ENCODE measurements around the gene TMUB1. TPM values are rescaled to one million over a fixed set of nuclear protein-coding genes. Genes with fewer than 3 reads are reported as not detected.

TMUB1 gene
- total RNA-seq, 1 experiment from 2014 or later: 60.9 TPM

DNA sequence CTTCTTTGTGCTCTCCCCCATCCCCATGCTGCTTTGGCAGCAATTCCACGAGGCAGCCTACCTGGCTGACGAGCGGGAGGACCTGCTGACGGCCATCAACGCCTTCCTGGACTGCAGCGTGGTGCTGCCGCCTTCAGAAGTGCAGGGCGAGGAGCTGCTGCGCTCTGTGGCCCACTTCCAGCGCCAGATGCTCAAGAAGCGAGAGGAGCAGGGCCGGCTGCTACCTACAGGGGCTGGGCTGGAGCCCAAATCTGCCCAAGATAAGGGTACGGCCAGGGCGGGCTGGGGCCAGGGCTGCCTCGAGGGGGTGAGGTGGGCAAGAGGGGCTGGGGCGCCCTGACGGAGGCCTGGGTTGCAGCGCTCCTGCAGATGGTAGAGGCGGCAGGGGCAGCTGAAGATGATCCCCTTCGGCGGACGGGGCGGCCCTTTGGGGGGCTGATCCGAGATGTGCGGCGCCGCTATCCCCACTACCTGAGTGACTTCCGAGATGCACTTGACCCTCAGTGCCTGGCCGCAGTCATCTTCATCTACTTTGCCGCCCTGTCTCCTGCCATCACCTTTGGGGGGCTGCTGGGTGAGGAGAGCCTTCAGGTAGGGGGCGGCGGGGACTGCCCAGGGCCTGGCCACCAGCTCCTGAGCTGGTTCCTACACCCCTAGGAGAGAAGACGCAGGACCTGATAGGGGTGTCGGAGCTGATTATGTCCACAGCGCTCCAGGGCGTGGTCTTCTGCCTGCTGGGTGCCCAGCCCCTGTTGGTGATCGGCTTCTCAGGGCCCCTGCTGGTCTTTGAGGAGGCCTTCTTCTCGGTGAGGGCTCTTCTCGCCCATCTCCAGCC is 12.0 kb downstream of the TMUB1 start:
- DNase-seq (ENCODE audit: low read depth): no peak

DNA sequence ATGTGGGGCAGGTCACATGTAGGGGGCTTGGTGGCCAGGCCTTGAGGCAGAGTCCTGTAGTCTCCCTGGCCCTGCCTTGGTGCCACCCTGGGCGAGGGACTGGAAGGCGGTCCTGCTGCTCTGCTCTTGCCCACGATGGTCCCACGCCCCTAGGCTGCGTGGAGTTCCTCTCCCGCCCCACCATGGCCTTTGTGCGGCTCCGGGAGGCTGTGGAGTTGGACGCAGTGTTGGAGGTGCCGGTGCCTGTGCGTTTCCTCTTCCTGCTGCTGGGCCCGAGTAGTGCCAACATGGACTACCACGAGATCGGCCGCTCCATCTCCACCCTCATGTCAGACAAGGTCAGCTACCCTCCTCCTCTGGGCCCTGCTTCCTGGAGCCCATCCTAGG is 12.7 kb downstream of the TMUB1 start:
- no peak for DNase-seq (ENCODE audit: low read depth)

DNA sequence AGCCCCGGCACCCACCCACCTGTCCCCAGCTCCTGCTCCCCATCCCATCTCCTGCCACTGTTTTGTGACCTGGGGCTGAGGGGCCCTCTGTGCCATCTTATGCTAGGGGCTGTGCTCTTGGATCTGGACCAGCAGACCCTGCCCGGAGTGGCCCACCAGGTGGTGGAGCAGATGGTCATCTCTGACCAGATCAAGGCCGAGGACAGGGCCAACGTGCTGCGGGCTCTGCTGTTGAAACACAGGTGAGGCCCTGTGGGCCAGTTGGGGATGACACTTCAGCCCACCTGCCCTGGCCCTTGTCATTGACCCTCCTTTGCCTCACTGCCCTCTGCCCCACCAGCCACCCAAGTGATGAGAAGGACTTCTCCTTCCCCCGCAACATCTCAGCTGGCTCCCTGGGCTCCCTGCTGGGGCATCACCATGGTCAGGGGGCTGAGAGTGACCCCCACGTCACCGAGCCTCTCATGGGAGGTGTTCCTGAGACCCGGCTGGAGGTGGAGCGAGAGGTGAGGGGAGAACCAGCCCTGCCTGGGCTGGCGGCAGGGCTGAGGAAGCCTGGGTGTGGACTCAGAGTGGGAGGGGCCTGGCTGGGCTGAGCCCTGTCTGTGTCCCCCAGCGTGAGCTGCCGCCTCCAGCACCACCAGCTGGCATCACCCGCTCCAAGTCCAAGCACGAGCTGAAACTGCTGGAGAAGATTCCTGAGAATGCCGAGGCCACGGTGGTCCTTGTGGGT is 13.3 kb downstream of the TMUB1 start:
- DNase-seq (ENCODE audit: low read depth): no peak

DNA sequence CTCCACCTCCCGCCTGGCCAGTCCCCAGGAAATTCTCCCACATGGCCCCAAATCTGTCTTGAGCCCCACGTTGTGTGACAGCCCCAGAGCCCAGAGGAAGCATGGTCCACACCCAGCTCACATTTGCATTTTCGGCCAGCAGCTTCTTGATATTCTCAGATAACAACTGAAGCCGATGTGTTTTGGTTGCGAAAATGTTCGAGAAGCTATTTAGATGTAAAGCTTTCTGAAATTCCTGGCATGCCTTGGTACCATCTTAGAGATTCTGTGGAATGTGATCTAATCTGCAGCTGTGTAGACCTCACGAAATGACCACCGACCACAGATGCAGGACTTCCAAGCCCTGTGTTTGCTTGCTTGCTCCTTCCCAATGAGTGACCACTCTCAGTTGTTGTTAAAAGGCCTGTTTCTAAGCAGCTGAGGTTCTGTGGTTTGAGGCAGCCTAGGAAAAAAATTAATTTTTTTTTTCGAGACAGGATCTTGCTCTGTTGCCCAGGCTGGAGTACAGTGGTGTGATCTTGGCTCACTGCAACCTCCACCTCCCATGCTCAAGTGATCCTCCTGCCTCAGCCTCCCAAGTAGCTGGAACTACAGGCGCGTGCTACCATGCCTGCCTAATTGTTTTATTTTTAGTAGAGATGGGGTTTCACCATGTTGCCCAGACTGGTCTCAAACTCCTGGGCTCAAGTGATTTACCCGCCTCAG is 15.1 kb downstream of the TMUB1 start:
- DNase-seq (ENCODE audit: low read depth): peak; percentile 99

DNA sequence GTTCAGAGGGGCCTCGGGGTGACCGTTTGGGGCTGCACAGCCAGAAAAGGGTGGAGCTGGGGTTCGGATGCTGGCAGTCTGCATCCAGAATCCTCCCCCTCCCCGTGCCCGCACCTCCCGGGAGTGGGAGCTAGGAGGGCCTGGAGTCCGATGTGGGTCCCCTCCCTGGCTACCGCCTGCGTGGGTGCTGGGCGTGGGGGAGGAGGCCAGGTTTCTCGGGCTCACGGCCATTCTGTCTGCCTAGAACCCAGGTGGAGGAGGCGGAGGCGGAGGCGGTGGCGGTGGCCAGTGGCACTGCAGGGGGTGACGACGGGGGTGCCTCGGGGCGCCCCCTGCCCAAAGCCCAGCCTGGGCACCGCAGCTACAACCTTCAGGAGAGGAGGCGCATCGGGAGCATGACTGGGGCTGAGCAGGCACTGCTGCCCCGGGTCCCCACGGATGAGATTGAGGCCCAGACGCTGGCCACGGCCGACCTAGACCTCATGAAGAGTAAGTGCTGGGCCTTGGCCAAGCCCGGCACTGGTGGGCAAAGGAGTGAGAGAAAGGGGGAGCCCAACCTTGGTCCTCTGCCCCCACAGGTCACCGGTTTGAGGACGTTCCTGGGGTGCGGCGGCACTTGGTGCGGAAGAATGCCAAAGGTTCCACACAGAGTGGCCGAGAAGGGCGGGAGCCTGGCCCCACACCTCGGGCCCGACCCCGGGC is 16.9 kb downstream of the TMUB1 start:
- DNase-seq (ENCODE audit: low read depth): no peak

DNA sequence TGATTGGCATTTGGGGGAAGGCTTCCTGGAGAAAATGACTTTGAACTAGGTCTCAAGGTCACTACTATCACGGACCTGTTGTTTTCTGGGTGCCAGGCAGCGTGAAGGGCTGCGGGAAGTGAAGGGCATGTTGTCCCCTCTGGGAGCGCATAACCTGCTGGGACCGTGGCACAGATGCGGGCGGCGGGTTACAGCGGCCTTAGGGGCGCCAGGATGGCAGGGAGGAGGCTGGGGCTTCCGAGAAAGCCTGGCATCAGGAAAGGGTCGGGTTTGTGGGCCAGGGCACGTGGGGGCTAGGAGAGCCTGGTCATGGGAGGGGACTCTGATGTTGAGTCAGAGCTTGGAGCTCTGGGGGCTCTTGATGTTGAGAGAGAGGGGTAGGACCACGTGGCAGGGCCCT is 17.8 kb downstream of the TMUB1 start:
- no peak for DNase-seq (ENCODE audit: low read depth)

DNA sequence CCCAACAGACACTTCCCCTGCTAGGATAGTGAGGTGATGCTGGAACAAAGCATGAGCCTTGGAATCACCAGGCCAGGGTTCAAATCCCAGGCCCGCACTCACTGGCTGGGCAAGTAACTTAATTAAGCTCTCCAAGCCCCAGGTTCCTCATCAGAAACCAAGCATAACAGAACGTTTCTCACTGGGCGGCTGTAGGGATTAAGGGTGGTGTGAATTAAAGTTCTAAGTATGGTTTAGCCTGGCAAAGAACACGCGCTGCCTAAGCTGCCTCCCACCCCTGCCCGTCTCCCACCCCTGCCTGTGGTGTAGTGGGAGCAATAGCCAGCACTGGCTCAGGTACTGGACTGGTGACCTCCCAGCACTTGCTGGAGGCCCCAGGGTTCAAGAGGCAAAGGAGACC is 18.3 kb downstream of the TMUB1 start:
- no peak for DNase-seq (ENCODE audit: low read depth)

DNA sequence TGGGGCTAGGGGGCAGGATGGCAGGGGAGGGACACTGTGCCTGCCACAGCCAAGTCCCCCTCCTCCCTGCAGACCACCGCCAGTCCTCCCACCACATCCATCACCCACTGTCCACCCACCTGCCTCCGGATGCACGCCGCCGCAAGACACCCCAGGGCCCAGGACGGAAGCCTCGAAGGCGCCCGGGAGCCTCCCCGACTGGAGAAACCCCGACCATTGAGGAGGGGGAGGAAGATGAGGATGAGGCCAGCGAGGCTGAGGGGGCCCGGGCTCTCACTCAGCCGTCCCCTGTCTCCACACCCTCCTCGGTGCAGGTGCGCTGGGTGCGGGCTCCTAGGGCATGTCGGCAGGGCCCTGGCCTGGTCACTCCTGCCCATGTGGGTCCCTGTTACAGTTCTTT is 18.8 kb downstream of the TMUB1 start:
- no peak for DNase-seq (ENCODE audit: low read depth)

DNA sequence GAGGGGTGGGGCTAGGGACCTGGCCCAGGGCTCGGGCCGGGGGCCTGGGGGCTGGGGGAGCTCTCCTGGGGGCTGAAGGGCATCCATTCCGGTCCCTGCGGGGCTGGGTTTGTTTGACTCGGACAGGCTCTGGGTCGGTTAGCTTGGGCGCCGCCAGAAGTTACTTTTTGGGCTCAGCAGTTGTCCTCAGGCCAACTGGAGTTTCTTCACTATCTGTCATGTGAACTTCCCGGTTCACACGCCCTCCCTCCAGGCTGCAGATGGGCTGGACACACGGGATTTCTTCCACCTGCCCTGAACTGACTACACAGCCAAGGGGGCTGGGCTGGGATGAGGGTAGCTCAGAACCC is 20.1 kb downstream of the TMUB1 start:
- peak; percentile 86 for DNase-seq (ENCODE audit: low read depth)

DNA sequence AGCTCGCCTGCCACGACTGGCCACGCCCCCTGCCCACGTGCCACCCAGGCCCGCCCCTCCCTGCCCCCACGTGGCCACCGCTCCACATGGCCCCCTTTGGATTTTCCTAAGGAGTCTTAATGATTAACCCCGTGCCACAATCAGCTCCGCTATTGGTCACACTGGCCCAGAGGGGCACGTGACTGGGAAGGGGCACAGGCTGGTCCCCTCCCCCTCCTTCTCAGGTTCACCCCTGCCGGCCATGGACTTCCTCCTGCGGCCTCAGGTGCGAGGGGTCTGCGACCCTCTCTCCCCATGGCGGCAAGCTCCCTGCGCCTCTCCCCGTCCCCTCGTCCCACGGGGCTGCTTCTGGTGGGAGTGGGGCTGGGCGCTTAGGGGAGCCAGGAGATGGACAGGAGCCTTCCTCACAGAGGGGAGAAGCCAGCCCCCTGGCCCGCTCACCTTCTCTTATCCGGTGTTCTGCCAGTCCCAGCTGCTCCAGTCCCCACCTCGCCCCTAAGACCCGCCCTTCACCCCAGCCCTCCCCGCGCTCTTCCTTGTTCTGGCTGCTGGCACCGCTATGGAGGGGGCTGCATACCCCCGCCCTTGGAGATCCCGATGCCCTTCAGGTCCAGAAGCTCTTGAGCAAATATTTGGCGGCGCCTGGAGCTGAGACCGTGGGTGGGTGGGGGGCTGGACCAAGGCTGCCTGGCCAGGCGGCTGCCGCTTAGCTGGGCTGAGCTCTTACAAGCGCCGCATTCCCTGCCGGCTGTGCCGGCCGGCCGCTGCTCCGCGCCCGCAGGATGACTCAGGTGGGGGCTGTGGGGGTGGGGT is 20.7 kb downstream of the TMUB1 start:
- DNase-seq (ENCODE audit: low read depth): peak; percentile 76

DNA sequence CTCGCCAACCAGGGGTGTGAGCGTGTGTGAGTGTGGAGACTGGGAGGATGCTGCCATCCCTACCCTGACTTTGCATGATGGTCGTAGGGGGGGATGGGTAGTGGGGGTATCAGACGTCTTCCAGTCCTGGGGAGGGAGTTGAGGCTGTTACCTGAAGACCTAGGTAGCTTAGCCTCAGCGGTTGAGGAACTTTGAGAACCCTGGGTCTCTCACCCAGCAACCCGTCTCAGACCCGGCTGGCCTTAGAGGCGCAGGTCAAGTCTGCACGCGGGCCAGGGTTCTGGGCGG is 21.2 kb downstream of the TMUB1 start:
- DNase-seq (ENCODE audit: low read depth): no peak

DNA sequence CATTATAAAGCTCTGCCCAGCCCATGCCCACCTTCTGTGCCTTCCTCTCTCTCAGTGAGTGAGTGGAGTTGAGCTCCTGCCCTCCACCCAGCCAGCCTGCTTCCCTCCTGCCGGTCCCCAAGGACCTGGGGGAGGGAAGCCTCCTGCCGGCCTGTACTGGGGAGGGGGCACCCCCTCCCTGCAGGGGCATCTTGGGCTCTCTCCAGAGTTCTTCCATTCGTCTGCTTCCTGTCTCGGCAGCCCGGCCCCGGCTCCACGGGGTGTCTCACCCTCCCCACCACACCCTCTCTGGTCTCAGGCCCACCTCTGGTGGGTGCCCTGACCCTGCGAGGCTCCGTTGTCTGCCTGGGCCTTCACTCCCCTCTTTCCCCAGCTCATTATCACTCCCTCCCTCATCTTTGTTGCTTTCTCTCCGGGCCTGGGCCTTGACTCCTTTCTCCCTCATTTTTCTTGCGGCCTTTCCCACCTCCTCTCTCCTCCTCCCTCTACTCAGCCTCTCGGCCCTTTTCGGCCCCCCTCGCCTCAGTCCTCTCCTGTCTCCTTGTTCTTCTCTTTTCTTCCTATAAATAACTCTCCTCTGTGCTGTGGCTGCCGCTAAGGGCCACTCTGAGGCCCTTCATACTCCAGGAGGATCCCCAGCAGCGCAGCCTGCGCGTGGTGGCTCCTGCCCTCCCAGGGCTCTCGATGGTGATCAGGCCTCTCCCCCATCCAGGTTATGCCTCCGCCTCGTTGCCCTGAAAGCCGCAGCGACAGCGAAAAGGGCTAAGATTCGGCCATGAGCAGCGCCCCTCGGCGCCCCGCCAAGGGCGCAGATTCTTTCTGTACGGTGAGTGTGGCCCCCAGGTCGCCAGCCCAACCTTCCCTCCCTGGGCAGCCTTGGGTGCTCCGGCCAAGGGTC is 21.8 kb downstream of the TMUB1 start:
- DNase-seq (ENCODE audit: low read depth): no peak

DNA sequence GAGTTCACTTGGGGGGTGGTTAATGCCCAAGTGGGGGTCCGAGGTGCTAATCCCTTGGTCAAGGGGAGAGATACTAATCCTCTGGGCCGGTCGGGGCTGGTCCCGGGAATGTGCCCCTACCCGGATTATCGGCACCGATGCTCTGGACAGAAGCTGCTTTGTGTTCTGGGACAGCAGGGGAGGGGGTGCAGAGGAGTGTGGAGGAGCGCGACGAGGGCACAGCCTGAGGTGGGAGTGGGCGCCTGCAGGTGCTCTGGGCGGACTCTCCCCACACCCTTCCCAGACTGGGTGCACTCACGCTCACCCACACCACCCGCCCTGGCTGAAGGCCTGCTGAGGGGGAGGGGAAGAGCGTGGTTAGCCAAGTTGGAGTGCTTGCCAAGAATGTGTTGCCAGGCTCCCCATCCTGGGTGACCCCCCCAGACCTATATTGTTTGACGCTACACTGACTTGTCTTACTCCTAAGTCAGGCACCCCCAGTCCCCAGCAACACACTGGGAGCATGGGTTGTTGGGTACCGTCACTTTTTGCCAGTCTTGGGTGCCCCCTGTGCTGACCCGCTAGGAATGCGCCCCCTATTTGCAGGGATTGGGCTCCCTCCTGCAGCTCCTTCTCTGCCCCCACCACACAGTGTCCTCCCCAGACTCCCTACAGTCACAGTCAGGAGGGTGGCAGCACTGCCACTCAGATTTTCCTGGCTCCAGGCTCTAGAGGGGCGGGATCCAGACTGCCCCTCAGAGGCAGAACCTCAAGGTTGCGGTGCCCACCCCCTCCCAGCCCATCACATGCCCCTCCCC is 22.7 kb downstream of the TMUB1 start:
- DNase-seq (ENCODE audit: low read depth): peak; percentile 68

DNA sequence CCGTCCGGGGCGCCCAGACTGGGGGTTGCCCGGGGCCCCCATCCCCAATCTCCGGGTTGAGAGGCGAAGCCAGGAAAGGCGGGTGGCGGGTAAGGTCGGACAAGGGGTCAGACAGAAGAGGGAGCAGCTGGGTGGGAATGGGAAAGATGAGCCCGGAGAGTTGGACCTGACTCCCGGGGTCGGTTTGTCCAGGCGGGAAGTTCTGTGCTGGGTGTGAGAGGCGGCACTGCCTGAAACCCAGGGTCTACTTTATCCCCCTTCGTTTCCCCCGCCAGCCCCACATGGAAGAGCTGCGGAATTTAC is 23.2 kb downstream of the TMUB1 start:
- DNase-seq (ENCODE audit: low read depth): no peak

DNA sequence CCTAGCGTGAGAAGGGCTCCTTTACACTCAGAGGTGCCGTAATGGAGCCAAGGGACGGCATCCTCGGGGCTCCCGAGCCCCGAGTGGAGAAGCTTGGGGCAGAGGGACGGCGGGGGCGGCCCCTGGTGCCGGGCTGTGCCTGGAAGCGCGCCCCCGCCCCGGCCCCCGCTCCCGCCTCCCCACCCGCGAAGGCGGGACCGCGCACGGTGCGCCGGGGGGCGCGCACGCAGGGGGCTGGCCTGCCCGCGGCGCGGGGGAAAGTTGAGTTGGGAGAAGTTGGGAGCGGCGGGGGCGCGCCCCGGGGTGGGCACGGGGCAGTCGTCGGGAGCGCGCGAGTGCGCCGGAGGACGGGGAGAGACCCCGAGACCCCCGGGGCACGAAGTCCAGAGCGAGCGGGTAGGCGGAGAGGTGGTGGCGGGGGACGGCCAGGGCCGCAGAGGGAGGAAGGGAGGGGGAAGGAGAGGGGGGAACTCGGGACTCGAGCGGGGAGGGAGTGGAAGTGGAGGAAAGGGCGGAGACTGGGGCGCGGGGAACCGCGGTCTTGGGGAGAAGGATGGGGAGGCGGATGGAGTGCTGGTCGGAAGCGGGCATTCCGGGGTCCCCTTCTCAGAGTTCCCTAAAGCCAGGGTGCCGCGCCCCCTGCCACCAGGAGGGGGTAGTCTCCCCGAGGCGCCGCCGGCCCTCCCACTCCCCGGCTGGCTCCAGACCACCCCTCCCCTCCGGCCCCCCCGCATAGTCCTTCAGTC is 23.8 kb downstream of the TMUB1 start, which contains the start of gene SLC4A2:
Gene SLC4A2 (plus strand): TSS at position 223 of the 746 bp plus-strand sequence. CDS start 2,399 bp downstream, outside the sequence.
- peak; percentile 82 for DNase-seq (ENCODE audit: low read depth)

DNA sequence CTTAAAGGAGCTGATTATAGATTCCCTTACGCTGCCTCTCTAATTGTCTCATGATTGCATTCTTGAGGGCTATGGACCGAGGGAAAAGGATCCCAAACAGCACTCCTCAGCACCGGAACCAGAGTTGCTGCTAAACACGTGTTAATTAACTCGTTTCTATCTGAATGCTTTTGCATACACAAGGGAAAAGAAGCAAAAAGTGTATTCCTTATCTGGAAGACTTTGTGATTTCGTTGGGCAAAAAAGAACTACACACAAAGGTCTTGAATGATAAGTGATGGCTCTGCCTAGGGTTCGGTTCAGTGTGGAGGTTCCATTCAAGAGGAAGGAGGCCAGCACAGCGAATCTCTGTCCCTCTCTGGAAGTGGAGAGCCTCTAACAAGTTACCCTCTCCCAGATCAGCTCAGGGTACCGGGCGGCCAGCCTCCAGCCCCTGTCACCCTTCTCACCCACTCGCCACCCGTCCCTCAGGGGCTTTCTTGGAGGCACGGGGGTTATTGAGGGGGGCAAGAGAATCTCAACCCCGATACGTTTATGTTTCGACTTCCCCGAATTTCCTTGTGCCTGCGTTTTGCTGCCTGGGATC is 24.4 kb downstream of the TMUB1 start:
- no peak for DNase-seq (ENCODE audit: low read depth)

DNA sequence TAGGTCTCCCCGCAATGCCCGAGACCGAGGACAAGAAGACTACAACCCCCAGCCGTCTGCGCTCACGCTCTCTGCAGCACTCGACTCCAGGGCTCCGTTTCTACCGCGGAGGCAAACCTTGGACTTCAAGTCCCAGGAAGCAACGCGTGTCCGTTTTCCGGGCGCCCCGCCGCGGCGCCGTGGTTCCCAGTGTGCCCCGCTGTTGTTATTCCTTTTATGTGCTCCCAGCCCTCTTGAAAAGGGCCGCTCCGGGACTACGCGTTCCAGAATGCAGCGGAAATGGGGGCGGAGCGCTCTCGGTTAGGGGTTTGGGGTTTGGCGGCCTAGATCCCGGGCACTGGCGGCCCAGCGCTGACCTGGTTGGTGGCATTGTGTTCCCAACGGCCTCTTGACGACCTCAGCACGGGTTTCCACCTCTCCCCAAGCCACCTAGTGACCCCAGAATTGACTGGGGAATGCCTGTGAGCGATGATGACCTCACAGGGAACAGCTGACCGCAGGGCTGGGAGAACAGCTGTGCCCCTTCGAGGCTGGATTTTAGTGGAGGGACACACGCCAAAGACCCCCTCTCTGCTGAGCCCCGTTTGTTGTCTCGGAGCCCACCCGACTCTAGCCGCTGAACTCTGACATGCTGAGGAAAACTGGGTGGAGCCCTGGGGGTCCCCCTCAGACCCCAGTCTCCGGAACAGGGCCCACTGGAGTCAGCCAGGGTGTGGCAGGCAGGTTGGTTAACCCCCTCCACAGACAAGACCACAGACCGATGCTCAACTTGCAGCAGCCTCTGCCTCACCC is 25.1 kb downstream of the TMUB1 start:
- DNase-seq (ENCODE audit: low read depth): peak; percentile 100
